HCT116 (cell line): Measurements from ENCODE around the gene TSSK6.

Experiments used
- CBX3 ChIP-seq: IDR thresholded peaks from 2 replicates; pipeline ENCODE4 v1.6.1; 2012; ENCODE audit warnings: low read depth
- EZH2 ChIP-seq: fragments of 200-600 bp; sonication (generic); IDR thresholded peaks from 2 replicates; pipeline ENCODE4 v1.6.1; 2017; ENCODE audit warnings: antibody characterized with exemption, mixed run types
- FOSL1 ChIP-seq: IDR thresholded peaks from 2 replicates; pipeline ENCODE4 v1.6.1; 2012; ENCODE audit warnings: low read depth
- JUND ChIP-seq: IDR thresholded peaks from 2 replicates; pipeline ENCODE4 v1.6.1; 2012
- POLR2AphosphoS5 ChIP-seq: IDR thresholded peaks from 2 replicates; pipeline ENCODE4 v1.6.1; 2011; ENCODE audit warnings: mild to moderate bottlenecking, low read depth, low read length, moderate library complexity
- REST ChIP-seq: IDR thresholded peaks from 2 replicates; pipeline ENCODE4 v1.6.1; 2012; ENCODE audit warnings: low read depth
- SIN3A ChIP-seq: IDR thresholded peaks from 2 replicates; pipeline ENCODE4 v1.6.1; 2012; ENCODE audit warnings: low read depth
- SP1 ChIP-seq: IDR thresholded peaks from 2 replicates; pipeline ENCODE4 v1.6.1; 2012; ENCODE audit warnings: low read depth
- YY1 ChIP-seq: IDR thresholded peaks from 2 replicates; pipeline ENCODE4 v1.6.1; 2011; ENCODE audit warnings: low read length, low read depth, moderate library complexity, mild to moderate bottlenecking; ENCODE audit not compliant: insufficient replicate concordance; ENCODE audit errors: extremely low read depth
- ZNF274 ChIP-seq: fragments of 200-500 bp; sonication (Bioruptor generic); IDR thresholded peaks from 2 replicates; pipeline ENCODE4 v1.6.1; 2014; ENCODE audit warnings: mild to moderate bottlenecking, low read depth, low read length, inconsistent platforms
- TF ChIP-seq, protein P1 (sequence below), 3 experiments: fragments of 200-600 bp in 1 of 3; sonication (generic) in 1 of 3; IDR thresholded peaks in 2 of 3; conservative IDR thresholded peaks in 1 of 3; 2 replicates each; pipeline ENCODE4 v1.5.1; 2012 to 2017; ENCODE audit warnings: low read depth in 2 of 3, low read length in 2 of 3, antibody characterized with exemption in 1 of 3, borderline replicate concordance in 1 of 3, control low read depth in 1 of 3, mild to moderate bottlenecking in 1 of 3, mixed read lengths in 1 of 3, mixed run types in 1 of 3, moderate library complexity in 1 of 3; ENCODE audit not compliant: insufficient read depth in 1 of 3
- TF ChIP-seq, protein P2 (sequence below): IDR thresholded peaks from 2 replicates; pipeline ENCODE4 v1.6.1; 2012

DNA sequence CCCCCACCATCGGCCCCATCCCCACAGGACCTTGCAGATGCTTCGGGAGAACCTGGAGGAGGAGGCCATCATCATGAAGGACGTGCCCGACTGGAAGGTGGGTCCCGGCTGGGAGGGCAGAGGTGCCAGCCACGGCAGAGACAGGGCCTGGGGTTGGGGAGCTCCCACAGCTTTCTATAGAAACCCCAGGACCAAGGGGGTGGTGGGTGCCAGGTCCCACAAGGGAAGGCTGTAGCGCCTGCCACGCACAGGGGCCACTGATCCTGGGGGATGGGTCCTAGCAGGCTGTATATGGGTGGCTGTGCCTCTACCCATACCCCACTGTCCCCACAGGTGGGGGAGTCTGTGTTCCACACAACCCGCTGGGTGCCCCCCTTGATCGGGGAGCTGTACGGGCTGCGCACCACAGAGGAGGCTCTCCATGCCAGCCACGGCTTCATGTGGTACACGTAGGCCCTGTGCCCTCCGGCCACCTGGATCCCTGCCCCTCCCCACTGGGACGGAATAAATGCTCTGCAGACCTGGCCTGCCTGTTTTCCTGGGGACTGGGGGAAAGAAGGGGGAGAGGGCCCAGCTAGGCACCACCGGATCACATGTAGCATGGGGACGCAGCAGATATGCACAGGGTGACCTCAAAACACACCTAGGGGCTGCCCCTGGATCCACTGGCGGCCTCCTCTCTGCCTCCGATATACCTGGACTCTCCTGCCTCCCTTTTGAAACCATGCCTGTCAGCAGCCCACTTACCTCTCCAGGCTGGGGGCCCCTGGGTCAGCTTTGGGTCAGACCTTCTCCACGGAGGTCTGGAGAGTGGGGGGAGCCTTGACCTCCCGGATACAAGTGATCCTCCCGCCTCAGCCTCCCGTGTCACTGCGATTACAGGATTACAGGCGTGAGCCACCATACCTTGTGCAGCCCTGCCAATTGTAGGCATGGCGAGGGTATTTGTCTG is 12.6 kb upstream of the TSSK6 start:
- TF ChIP-seq EZH2 (no peak), SP1 (no peak), ZNF274 (no peak), JUND (no peak), YY1 (no peak), FOSL1 (no peak), SIN3A (no peak), POLR2AphosphoS5 (no peak), REST (no peak), CBX3 (no peak)
- TF ChIP-seq, protein P1, sequence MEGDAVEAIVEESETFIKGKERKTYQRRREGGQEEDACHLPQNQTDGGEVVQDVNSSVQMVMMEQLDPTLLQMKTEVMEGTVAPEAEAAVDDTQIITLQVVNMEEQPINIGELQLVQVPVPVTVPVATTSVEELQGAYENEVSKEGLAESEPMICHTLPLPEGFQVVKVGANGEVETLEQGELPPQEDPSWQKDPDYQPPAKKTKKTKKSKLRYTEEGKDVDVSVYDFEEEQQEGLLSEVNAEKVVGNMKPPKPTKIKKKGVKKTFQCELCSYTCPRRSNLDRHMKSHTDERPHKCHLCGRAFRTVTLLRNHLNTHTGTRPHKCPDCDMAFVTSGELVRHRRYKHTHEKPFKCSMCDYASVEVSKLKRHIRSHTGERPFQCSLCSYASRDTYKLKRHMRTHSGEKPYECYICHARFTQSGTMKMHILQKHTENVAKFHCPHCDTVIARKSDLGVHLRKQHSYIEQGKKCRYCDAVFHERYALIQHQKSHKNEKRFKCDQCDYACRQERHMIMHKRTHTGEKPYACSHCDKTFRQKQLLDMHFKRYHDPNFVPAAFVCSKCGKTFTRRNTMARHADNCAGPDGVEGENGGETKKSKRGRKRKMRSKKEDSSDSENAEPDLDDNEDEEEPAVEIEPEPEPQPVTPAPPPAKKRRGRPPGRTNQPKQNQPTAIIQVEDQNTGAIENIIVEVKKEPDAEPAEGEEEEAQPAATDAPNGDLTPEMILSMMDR (IDR thresholded peaks at IDR 0.05 in 2 of 3, conservative IDR thresholded peaks at IDR 0.05 in 1 of 3; ENCODE audit: borderline replicate concordance in 1 of 3, insufficient read depth in 1 of 3, low read depth in 2 of 3, low read length in 2 of 3) = no peak
- TF ChIP-seq, protein P2, sequence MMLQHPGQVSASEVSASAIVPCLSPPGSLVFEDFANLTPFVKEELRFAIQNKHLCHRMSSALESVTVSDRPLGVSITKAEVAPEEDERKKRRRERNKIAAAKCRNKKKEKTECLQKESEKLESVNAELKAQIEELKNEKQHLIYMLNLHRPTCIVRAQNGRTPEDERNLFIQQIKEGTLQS = no peak
